GM19452 (cell line): ENCODE data around the gene GMDS.

Experiments used
- ATAC-seq: cut with Tn5 transposase; IDR thresholded peaks from one replicate; pipeline ENCODE4 v1.9.1; 2021; ENCODE audit not compliant: unreplicated experiment

The GMDS gene

DNA sequence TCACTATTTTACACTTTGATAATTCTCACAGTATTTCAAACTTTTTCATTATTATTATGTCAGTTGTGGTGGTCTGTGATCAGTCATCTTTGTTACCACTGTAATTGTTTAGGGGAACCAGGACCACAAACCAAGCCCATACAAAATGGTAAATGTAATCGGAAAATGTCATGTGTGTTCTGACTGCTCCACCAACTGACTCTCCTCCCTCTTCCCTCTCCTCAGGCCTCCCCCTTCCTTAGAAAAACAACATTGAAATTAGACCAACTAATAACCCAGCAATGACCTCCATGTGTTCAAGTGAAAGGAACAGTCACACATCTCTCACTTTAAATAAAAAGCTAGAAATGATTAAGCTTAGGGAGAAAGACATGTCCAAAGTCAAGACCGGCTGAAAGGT is 63.8 kb downstream of the GMDS start:
- no peak for ATAC-seq

- ATAC-seq = no peak
Measured at GRCh38 chr6:2179950-2180349, 65.5 kb downstream of the GMDS start.

DNA sequence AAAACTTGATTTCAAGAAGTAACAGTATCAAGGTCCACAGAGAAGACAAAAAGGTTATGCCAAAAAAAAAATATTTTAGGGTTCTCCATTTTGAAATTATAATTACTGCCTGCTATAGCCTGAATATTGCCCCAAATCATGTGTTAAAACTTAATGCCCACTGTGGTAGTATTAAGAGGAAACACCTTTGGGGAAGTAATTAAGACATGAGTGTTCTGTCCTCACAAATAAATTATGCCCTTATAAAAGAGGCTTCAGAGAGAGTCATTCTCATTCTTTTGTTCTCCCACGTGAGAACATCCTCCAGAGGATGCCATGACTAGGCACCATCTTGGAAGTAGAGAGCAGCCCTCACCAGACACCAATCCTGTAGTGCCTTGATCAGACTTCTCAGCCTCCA is 66.2 kb downstream of the GMDS start:
- no peak for ATAC-seq

GRCh38 chr6:2178125-2178524 is 67.3 kb downstream of the GMDS start:
- no peak for ATAC-seq

- ATAC-seq = no peak
Measured at GRCh38 chr6:2175825-2176224, 69.6 kb downstream of the GMDS start.

- ATAC-seq = no peak
Measured at GRCh38 chr6:2173203-2173961, 72.0 kb downstream of the GMDS start.

DNA sequence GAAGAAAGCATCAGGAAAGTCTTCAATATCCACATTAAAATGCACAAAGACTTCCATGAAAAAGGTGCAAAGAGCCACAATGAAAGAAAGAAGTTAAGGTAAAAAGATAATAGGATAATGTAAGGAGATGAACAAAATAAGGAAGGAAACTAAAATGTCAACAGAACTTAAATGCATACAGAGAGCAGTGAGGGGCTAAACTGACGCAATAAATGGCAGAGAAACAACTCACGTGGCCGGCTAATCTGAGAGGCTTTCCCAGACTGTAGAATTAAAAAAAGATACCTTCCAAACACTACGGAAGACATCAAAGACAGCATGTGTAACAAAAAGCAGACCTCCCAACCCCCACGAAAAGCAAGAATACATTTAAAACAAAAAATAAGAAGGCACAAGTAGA is 73.7 kb downstream of the GMDS start:
- no peak for ATAC-seq

GRCh38 chr6:2168480-2168879 is 76.9 kb downstream of the GMDS start:
- no peak for ATAC-seq

DNA sequence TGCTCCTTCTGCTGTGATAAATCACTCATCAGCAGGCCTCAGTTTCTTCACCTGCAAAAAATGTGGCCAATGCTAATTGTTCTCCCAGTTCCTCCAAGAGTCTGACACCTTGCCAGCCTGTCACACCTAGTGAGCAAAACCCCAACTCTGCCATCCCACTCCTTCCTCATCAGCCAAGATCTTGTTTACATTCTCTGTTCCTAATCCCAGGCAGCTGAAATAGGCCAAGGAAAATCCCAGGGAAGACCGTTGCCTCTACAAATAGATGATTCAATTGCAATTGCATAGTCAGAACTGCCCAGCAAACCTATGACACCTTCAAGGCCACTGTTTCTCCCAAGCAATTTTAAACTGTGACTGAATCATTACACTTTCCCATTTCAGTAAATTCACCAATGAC is 78.7 kb downstream of the GMDS start:
- ATAC-seq = no peak

- no peak for ATAC-seq
Measured at GRCh38 chr6:2165286-2165685, 80.1 kb downstream of the GMDS start.

- ATAC-seq = no peak
Measured at GRCh38 chr6:2164481-2164880, 80.9 kb downstream of the GMDS start.

- ATAC-seq = no peak
Measured at GRCh38 chr6:2162079-2162445, 83.3 kb downstream of the GMDS start.

DNA sequence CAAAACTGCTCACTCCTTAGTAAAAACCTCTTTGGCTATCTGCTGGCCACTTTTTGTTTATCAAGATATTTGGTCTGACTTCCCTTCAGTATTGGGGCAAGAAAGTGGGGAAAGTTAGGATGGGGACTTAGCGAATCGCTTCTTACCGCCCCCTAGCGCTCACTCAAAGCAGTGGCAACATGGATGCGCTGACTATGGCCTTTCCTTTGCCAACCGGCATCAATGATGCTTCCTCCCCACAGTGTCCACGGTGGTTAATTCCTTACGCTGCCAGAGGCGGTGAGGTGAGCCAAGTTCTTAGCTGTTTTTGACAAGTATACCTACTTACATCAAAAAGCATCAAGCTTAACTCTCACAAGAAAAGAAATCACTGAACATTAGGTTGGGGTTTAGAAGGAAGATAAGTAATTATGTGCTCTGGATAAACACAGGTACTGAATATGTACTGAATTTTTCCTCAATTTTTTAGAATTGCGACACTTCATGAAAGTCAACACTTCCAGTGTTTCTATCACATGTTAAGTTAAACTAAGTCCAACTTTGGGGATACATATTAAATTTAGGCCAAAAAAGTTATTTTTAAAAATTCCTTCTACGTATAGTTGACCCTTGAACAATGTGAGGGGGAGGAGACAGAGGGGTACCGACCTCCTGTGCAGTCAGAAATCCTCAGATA is 86.7 kb downstream of the GMDS start:
- no peak for ATAC-seq

GRCh38 chr6:2157441-2158127 is 87.8 kb downstream of the GMDS start:
- peak; percentile 57 for ATAC-seq

DNA sequence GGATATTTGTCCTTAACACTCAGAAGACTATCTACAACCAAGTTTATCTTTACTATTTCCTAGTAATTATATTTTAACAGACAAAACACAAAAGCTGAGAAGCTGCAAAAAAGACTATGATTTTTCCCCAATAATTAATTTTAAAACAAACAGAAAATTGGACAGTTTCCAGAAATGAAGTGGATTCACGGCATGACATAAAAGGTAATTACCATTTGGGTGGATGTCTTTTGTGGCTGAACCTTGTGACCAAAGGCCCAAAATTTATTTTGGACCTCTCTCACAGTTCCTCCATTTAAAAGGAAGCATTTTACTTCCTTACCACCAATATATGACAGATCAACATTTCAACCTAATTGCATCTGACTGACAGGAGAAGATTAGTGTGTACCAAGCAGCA is 90.2 kb downstream of the GMDS start:
- ATAC-seq = no peak

- ATAC-seq = no peak
Measured at GRCh38 chr6:2149361-2150006, 95.9 kb downstream of the GMDS start.

- no peak for ATAC-seq
Measured at GRCh38 chr6:2148748-2149147, 96.7 kb downstream of the GMDS start.

DNA sequence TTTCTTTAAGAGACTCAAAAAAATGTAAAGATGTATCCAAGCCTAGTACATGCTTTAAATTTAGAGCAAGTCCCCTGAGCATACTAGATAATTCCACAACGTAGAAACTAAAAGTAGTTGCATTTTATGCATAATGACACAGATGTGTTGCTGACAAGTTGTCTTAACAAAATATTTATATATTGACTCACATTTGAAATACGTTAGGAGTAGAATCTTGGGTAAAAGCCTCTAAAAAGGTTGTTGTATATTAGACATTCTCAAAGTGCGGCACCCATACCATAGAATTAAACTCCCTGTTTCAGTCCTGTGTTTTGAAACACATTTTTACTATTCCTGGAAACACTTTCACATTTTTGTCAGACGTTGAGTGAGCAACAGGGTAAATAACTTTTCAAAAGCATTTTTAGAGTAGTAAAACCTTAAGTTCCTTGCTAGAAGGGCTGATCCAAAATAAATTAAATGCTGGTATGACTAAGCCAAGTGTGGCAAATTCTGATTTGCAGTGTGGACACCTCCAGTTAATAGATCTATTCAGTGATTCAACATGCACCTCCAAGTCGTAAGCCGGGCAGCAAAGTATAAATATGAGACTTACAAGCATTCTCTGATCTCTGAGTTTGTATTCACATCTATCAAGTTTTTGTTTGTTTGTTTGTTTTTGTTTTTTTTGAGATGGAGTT is 97.5 kb downstream of the GMDS start:
- ATAC-seq = no peak

- no peak for ATAC-seq
Measured at GRCh38 chr6:2147261-2147660, 98.1 kb downstream of the GMDS start.

DNA sequence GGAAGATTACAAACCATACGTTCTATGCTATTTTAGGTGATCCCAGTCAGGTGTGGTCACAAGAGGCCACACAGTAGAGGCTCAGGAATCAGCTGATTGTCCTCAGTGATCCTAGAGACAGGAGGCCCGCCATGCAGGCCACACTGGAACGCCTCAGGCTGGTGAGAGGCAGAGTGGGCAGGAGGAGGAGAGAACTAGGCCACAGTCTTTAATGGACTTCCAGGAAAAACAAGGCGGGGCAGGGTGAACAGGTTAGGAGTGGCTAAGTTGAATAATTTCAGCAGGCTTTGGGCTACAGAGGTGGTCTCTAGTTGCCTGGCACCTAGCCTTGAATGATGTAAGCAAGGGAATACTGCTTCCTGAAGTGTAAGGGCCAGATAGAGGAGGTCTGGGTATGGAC is 101.2 kb downstream of the GMDS start:
- ATAC-seq = no peak

DNA sequence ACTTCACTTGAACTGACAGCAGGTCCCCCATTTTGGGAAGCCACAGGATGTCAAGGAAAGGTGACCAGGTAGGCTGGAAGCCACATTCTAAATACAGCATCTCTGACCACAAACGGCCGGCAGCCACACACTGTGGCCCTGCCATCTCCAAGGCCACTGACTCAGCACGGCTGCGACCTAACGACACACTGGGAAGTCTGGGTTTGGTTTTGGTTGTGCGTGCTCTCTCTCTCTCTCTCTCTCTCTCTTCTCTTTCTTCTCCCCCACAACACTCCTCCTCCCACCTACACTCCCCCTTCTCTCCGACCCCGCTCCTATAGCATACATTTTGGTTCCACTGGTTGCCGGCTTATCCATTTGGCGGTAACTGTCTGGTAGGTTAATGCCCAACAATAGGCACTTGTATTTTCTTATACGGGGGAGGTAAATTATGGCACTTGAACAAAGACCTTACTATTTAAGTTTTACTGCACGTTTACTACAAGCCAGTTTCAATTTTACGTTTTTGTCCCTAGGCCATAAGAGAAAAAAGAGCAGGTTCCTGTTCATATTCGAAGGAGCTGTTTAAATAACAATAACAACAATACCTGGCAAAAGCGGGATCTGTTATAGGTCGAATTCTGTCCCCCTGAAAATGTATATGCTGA is 103.6 kb downstream of the GMDS start:
- no peak for ATAC-seq
